ENCODE data around the gene ZBTB25.

Gene ZBTB25

GRCh38 chr14:64461221-64461620 is 42.4 kb downstream of the ZBTB25 start:
- H3K4me3 Mint-ChIP-seq, result no peak overlapping the region
- CTCF ChIA-PET, result interaction anchor here (1.9 kb wide), 1 partner anchor 31 kb away, joined by 4 read pairs; no protein-coding TSS in a partner anchor
- H3K4me1 Mint-ChIP-seq, result peaks cover 12% of the 10 kb centered on the region
- no peaks in the 10 kb centered on the region for H3K9me3 Mint-ChIP-seq
- DNase-seq, result no peak
- peak overlapping the region; percentile 22 for H3K27ac Mint-ChIP-seq
- no peaks in the 10 kb centered on the region for H3K27me3 Mint-ChIP-seq
- H3K36me3 Mint-ChIP-seq, result peaks cover 28% of the 10 kb centered on the region

GRCh38 chr14:64459405-64460136 is 44.1 kb downstream of the ZBTB25 start:
- Mint-ChIP-seq H3K9me3 (no peaks in the 10 kb centered on the region), H3K27ac (no peak overlapping the region), H3K36me3 (peaks cover 45% of the 10 kb centered on the region), H3K4me3 (no peak overlapping the region), H3K4me1 (peaks cover 2% of the 10 kb centered on the region), H3K27me3 (no peaks in the 10 kb centered on the region)
- CTCF ChIA-PET, result interaction anchor here (0.7 to 1.0 kb wide), 3 partner anchors 10 to 548 kb away, joined by 3 to 4 read pairs (median 4); no protein-coding TSS in a partner anchor
- DNase-seq, result no peak

GRCh38 chr14:64454671-64455070 is 49.0 kb downstream of the ZBTB25 start:
- Mint-ChIP-seq H3K27ac (no peak overlapping the region), H3K36me3 (peaks cover 57% of the 10 kb centered on the region), H3K27me3 (no peaks in the 10 kb centered on the region), H3K9me3 (no peaks in the 10 kb centered on the region), H3K4me3 (no peak overlapping the region), H3K4me1 (peaks cover 2% of the 10 kb centered on the region)
- no peak for DNase-seq
- CTCF ChIA-PET, result interaction anchor here (1.3 to 1.8 kb wide), 2 partner anchors 25 to 56 kb away, joined by 3 to 5 read pairs; no protein-coding TSS in a partner anchor

- H3K4me1 Mint-ChIP-seq, result peaks cover 9% of the 10 kb centered on the region
- no peaks in the 10 kb centered on the region for H3K9me3 Mint-ChIP-seq
- no peak overlapping the region for H3K4me3 Mint-ChIP-seq
- no peak for DNase-seq
- H3K27me3 Mint-ChIP-seq, result no peaks in the 10 kb centered on the region
- no peak overlapping the region for H3K27ac Mint-ChIP-seq
- CTCF ChIA-PET, result interaction anchor here (0.6 to 9.4 kb wide), 3 partner anchors 10 to 62 kb away, joined by 3 to 76 read pairs (median 4); partner anchors contain the start of gene MTHFD1
- peaks cover 44% of the 10 kb centered on the region for H3K36me3 Mint-ChIP-seq
Observed at GRCh38 chr14:64450255-64450654, 53.4 kb downstream of the ZBTB25 start.

- Mint-ChIP-seq H3K36me3 (peaks cover 43% of the 10 kb centered on the region), H3K4me1 (peaks cover 23% of the 10 kb centered on the region), H3K27me3 (no peaks in the 10 kb centered on the region), H3K9me3 (no peaks in the 10 kb centered on the region), H3K4me3 (no peak overlapping the region), H3K27ac (no peak overlapping the region)
- no peak for DNase-seq
- CTCF ChIA-PET, result interaction anchor here (0.9 to 9.4 kb wide), 2 partner anchors 17 to 104 kb away, joined by 3 to 76 read pairs; no protein-coding TSS in a partner anchor
Observed at GRCh38 chr14:64447876-64448670, 55.6 kb downstream of the ZBTB25 start.

- Mint-ChIP-seq H3K27ac (peak overlapping the region; percentile 70), H3K4me1 (peaks cover 23% of the 10 kb centered on the region), H3K4me3 (no peak overlapping the region), H3K27me3 (no peaks in the 10 kb centered on the region), H3K9me3 (no peaks in the 10 kb centered on the region), H3K36me3 (peaks cover 42% of the 10 kb centered on the region)
- DNase-seq, result no peak
- CTCF ChIA-PET, result interaction anchor here (9.4 kb wide), 1 partner anchor 14 kb away, joined by 76 read pairs; no protein-coding TSS in a partner anchor
Observed at GRCh38 chr14:64444984-64445845, 58.4 kb downstream of the ZBTB25 start.

- no peak overlapping the region for H3K27ac Mint-ChIP-seq
- H3K27me3 Mint-ChIP-seq, result no peaks in the 10 kb centered on the region
- DNase-seq, result no peak
- peaks cover 23% of the 10 kb centered on the region for H3K4me1 Mint-ChIP-seq
- peaks cover 40% of the 10 kb centered on the region for H3K36me3 Mint-ChIP-seq
- H3K9me3 Mint-ChIP-seq, result no peaks in the 10 kb centered on the region
- CTCF ChIA-PET, result interaction anchor here (9.4 kb wide), 1 partner anchor 13 kb away, joined by 76 read pairs; no protein-coding TSS in a partner anchor
- H3K4me3 Mint-ChIP-seq, result no peak overlapping the region
Observed at GRCh38 chr14:64444140-64444539, 59.5 kb downstream of the ZBTB25 start.

- peaks cover 33% of the 10 kb centered on the region for H3K4me1 Mint-ChIP-seq
- H3K27ac Mint-ChIP-seq, result no peak overlapping the region
- no peaks in the 10 kb centered on the region for H3K27me3 Mint-ChIP-seq
- DNase-seq, result no peak
- H3K4me3 Mint-ChIP-seq, result no peak overlapping the region
- no peaks in the 10 kb centered on the region for H3K9me3 Mint-ChIP-seq
- peaks cover 47% of the 10 kb centered on the region for H3K36me3 Mint-ChIP-seq
- CTCF ChIA-PET, result interaction anchor here (9.4 kb wide), 1 partner anchor 12 kb away, joined by 76 read pairs; no protein-coding TSS in a partner anchor
Observed at GRCh38 chr14:64442300-64442988, 61.2 kb downstream of the ZBTB25 start.

GRCh38 chr14:64440494-64440893 is 63.1 kb downstream of the ZBTB25 start:
- Mint-ChIP-seq H3K27me3 (no peaks in the 10 kb centered on the region), H3K36me3 (peaks cover 49% of the 10 kb centered on the region), H3K9me3 (no peaks in the 10 kb centered on the region), H3K4me1 (peaks cover 27% of the 10 kb centered on the region), H3K4me3 (no peak overlapping the region), H3K27ac (no peak overlapping the region)
- CTCF ChIA-PET, result interaction anchor here (0.8 to 2.3 kb wide), 2 partner anchors 9 to 50 kb away, joined by 3 to 13 read pairs; no protein-coding TSS in a partner anchor
- no peak for DNase-seq

- H3K27ac Mint-ChIP-seq, result no peak overlapping the region
- peaks cover 14% of the 10 kb centered on the region for H3K4me1 Mint-ChIP-seq
- peaks cover 50% of the 10 kb centered on the region for H3K36me3 Mint-ChIP-seq
- no peak for DNase-seq
- H3K27me3 Mint-ChIP-seq, result no peaks in the 10 kb centered on the region
- CTCF ChIA-PET, result interaction anchor here (1.0 to 2.3 kb wide), 2 partner anchors 8 to 9 kb away, joined by 4 to 13 read pairs; no protein-coding TSS in a partner anchor
- H3K4me3 Mint-ChIP-seq, result no peak overlapping the region
- H3K9me3 Mint-ChIP-seq, result no peaks in the 10 kb centered on the region
Observed at GRCh38 chr14:64439141-64439540, 64.5 kb downstream of the ZBTB25 start.

GRCh38 chr14:64438181-64438841 is 65.3 kb downstream of the ZBTB25 start:
- CTCF ChIA-PET, result interaction anchor here (1.0 kb wide), 2 partner anchors 8 to 73 kb away, joined by 3 to 4 read pairs; no protein-coding TSS in a partner anchor
- no peak for DNase-seq
- no peak overlapping the region for H3K27ac Mint-ChIP-seq
- H3K4me3 Mint-ChIP-seq, result no peak overlapping the region
- peaks cover 10% of the 10 kb centered on the region for H3K4me1 Mint-ChIP-seq
- no peaks in the 10 kb centered on the region for H3K9me3 Mint-ChIP-seq
- H3K27me3 Mint-ChIP-seq, result no peaks in the 10 kb centered on the region
- peaks cover 47% of the 10 kb centered on the region for H3K36me3 Mint-ChIP-seq

- Mint-ChIP-seq H3K4me1 (peaks cover 10% of the 10 kb centered on the region), H3K9me3 (no peaks in the 10 kb centered on the region), H3K27ac (no peak overlapping the region), H3K36me3 (peaks cover 53% of the 10 kb centered on the region), H3K4me3 (no peak overlapping the region), H3K27me3 (no peaks in the 10 kb centered on the region)
- DNase-seq, result no peak
- CTCF ChIA-PET, result interaction anchor here (1.9 to 8.8 kb wide), 3 partner anchors 12 to 91 kb away, joined by 4 to 76 read pairs (median 41); no protein-coding TSS in a partner anchor
Observed at GRCh38 chr14:64434528-64434927, 69.1 kb downstream of the ZBTB25 start.
